Uterus (tissue), 2 donors: ENCODE data around the gene GPR55.

Source experiments
- CTCF ChIP-seq, 4 experiments: fragments of 200-600 bp in 2 of 4; fragments of 450-650 bp in 2 of 4; sonication (generic) in 2 of 4; IDR thresholded peaks; one replicate each; pipeline ENCODE4 v1.5.1; 2016 to 2019; ENCODE audit warnings: antibody characterized with exemption in 4 of 4, mild to moderate bottlenecking in 2 of 4, moderate library complexity in 1 of 4
- POLR2A ChIP-seq, 2 donors: fragments of 450-650 bp; IDR thresholded peaks; one replicate each; pipeline ENCODE4 v1.6.1; 2016; ENCODE audit warnings: antibody characterized with exemption in 2 of 2, mild to moderate bottlenecking in 1 of 2, moderate library complexity in 1 of 2

- TF ChIP-seq CTCF (IDR thresholded peaks at IDR 0.05) (no peak), POLR2A (IDR thresholded peaks at IDR 0.05) (no peak)
Measured at GRCh38 chr2:230938516-230939065, 13.5 kb upstream of the GPR55 start.
